Measurements from ENCODE around the gene RABGEF1. TPM values are rescaled to one million over a fixed set of nuclear protein-coding genes. Genes with fewer than 3 reads are reported as not detected.

The RABGEF1 gene
- total and polyA plus RNA-seq, 12 donors = 23.6 to 50.2 (median 34.1) TPM

- DNase-seq = no peak
- H3K27me3 ChIP-seq = no peaks in the 10 kb centered on the region
- 86 to 95% (median 93%) methylated on average over 3 of the region's 3 CpGs for WGBS, 4 donors
- TF ChIP-seq POLR2A (IDR thresholded peaks at IDR 0.05) = no peak
- TF ChIP-seq, protein P1, sequence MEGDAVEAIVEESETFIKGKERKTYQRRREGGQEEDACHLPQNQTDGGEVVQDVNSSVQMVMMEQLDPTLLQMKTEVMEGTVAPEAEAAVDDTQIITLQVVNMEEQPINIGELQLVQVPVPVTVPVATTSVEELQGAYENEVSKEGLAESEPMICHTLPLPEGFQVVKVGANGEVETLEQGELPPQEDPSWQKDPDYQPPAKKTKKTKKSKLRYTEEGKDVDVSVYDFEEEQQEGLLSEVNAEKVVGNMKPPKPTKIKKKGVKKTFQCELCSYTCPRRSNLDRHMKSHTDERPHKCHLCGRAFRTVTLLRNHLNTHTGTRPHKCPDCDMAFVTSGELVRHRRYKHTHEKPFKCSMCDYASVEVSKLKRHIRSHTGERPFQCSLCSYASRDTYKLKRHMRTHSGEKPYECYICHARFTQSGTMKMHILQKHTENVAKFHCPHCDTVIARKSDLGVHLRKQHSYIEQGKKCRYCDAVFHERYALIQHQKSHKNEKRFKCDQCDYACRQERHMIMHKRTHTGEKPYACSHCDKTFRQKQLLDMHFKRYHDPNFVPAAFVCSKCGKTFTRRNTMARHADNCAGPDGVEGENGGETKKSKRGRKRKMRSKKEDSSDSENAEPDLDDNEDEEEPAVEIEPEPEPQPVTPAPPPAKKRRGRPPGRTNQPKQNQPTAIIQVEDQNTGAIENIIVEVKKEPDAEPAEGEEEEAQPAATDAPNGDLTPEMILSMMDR (IDR thresholded peaks at IDR 0.05) = no peak
- peaks cover 0 to 5% (median 0%) of the 10 kb centered on the region in 3 donors for H3K9me3 ChIP-seq (replicated peaks in 1 of 3)
- H3K4me1 ChIP-seq (replicated peaks in 1 of 2) = peaks cover 0 to 4% of the 10 kb centered on the region in 2 donors
- no peaks in the 10 kb centered on the region for H3K36me3 ChIP-seq (replicated peaks in 1 of 2)
- intact Hi-C loops (cut with DNase I) = loop anchor here in 1 of 2 donors (10.0 kb wide), 1 partner anchor 110 kb away; no protein-coding TSS in a partner anchor
- no peak overlapping the region for H3K4me3 ChIP-seq
- no peak overlapping the region for H3K27ac ChIP-seq
Observed at GRCh38 chr7:66735154-66735553, 5.4 kb upstream of the RABGEF1 start.

- Histone ChIP-seq H3K27ac (no peak overlapping the region), H3K4me3 (no peak overlapping the region), H3K4me1 (replicated peaks in 1 of 2) (peaks cover 0 to 3% of the 10 kb centered on the region in 2 donors), H3K27me3 (no peaks in the 10 kb centered on the region), H3K36me3 (replicated peaks in 1 of 2) (no peaks in the 10 kb centered on the region), H3K9me3 (replicated peaks in 1 of 3) (peaks cover 0 to 5% (median 0%) of the 10 kb centered on the region in 3 donors)
- no peak for TF ChIP-seq POLR2A (IDR thresholded peaks at IDR 0.05)
- TF ChIP-seq, protein P1 (IDR thresholded peaks at IDR 0.05) = no peak
- intact Hi-C loops (cut with DNase I) = loop anchor here in 1 of 2 donors (10.0 kb wide), 1 partner anchor 109 kb away; no protein-coding TSS in a partner anchor
- no peak for DNase-seq
- 94 to 100% (median 96%) methylated on average over 1 of the region's 1 CpG for WGBS, 4 donors
Observed at GRCh38 chr7:66735850-66736249, 4.7 kb upstream of the RABGEF1 start.

DNA sequence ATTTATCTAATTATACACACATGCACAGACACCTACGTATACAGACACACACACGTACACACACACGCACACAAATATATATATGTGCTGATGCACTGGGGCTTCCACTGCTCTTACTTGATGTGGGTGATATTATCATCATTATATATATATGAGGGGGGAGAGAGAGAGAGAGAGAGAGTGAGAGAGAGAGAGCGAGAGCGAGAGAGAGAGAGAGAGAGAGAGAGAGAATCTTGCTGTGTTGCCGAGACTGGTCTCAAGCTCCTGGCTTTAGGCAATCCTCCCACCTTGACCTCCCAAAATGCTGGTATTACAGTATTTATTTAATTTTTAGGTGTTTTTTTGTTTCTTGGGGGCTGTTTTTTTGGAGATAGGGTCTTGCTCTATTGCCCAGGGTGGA is 3.6 kb upstream of the RABGEF1 start:
- 92 to 99% (median 96%) methylated on average over 6 of the region's 6 CpGs for WGBS, 4 donors
- intact Hi-C loops (cut with DNase I) = loop anchor here in 1 of 2 donors (10.0 kb wide), 1 partner anchor 108 kb away; no protein-coding TSS in a partner anchor

DNA sequence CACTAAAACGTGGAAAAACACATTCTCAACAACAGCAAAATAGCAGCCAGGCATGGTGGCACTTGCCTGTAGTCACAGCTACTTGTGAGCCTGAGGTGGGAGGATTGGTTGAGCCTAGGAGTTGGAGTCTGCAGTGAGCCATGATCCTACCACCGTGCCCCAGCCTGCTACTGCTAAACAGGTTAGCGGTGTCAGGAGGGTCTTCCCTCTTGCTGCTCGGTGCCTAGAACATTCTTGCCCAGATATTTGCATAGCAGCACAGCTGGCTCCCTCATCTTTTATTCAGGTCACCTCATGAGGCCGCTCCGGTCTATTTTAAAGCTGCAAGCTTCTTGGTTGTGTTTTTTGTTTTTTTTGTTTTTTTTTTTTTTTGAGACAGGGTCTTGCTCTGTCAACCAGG is 2.9 kb upstream of the RABGEF1 start:
- Histone ChIP-seq H3K27ac (no peak overlapping the region), H3K4me1 (replicated peaks in 1 of 2) (peaks cover 6 to 7% of the 10 kb centered on the region in 2 donors), H3K9me3 (replicated peaks in 1 of 3) (peaks cover 0 to 5% (median 0%) of the 10 kb centered on the region in 3 donors), H3K27me3 (no peaks in the 10 kb centered on the region), H3K4me3 (no peak overlapping the region), H3K36me3 (replicated peaks in 1 of 2) (no peaks in the 10 kb centered on the region)
- 73 to 88% (median 81%) methylated on average over 6 of the region's 6 CpGs for WGBS, 4 donors
- no peak for DNase-seq
- intact Hi-C loops (cut with DNase I) = loop anchor here in 1 of 2 donors (10.0 kb wide), 1 partner anchor 107 kb away; no protein-coding TSS in a partner anchor
- TF ChIP-seq POLR2A (IDR thresholded peaks at IDR 0.05) = no peak
- TF ChIP-seq, protein P1 (IDR thresholded peaks at IDR 0.05) = no peak

More for the DNA sequence above, 3.6 kb upstream of the RABGEF1 start:
- Histone ChIP-seq H3K36me3 (replicated peaks in 1 of 2) (no peaks in the 10 kb centered on the region), H3K27me3 (no peaks in the 10 kb centered on the region), H3K4me3 (no peak overlapping the region), H3K4me1 (replicated peaks in 1 of 2) (peaks cover 3 to 4% of the 10 kb centered on the region in 2 donors), H3K27ac (no peak overlapping the region), H3K9me3 (replicated peaks in 1 of 3) (peaks cover 0 to 5% (median 0%) of the 10 kb centered on the region in 3 donors)
- no peak for DNase-seq
- TF ChIP-seq, protein P1 (IDR thresholded peaks at IDR 0.05) = no peak
- TF ChIP-seq POLR2A (IDR thresholded peaks at IDR 0.05) = no peak
